Stimulated activated CD8-positive, alpha-beta memory T cell treated with anti-CD3 and anti-CD28 coated beads, Interleukin-4, amount 100 ng/mL, for 1 hour (primary cell): ENCODE data around the gene PMP22.
"Not testable (repeated sequence)": the region's sequence is repeated elsewhere in the genome, so short reads cannot be mapped to it uniquely, and the experiment has no call there.

Experiments used
- DNase-seq, 2 donors: peaks; one replicate each; pipeline ENCODE4 v3.0.0-alpha.2; 2020; ENCODE audit warnings: low read depth in 2 of 2, low spot score in 1 of 2

Gene PMP22

DNA sequence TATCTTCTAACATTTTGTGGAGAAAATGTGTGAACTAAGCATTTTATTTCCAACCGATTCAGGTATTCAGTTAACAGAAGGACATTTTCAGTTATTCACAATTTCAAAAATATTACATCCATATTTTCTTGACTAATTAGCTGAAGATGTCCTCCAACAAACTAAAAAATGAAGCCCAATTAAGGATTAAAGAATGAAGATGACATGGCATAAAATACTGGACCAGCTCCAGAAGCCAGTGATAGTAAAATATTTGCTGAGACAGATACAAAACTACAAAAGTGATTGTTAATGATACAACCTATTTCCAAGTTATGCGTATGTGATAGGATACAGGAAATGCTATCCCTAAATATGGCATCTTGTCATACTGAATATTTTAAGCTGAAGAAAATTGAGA lies 48.6 kb downstream of the PMP22 start:
- no peak for DNase-seq

DNA sequence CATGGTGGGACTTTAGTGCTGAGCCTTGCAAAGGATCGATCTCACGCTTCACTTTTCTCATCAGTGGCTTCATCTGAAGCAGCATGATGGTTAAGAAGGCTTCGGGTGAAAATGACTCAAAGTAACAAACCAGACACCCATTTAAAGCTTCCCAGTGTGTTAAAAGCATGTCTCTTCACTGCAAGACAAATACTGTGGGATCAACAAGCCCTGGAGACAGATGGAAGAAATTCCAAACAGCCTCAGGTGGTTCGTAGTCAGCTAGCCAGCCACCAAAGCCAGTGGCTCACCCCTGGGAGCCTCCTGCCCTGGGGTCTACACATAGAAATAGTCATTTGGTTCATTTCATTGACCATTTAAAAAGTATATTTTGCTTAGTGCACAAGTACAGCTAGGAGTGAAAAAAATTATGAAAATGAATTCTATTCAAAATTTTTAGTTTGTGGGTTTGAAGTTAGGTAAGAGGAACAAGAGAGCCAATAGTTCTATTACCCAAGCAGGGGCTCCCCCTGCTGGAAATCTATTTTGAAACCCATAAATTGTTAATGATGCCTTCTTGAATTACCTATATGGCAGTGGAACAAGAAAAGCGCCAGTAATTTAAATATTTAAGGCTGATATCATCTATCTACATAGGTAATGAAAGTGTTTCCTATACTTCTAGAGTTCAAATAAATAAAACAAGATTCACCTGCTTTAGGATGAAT lies 51.6 kb downstream of the PMP22 start:
- DNase-seq = no peak

DNA sequence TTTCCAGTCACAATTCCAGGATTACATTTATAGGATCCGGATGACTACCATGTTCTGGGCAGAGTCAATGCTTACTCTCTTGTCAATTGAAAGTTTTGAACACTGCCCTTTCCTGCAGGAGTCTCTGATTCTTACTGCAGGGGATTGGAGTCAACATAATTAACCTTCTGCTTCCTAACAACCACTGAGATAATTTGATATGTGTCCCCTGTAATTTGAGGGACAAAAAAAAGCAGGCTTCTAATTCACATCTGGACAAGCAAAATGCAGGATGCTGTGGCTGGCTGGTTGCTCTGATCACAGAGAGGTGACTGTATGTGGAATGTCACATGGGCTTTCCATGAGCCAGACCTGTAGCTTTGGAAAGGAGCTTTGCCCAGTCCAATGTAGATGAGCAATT lies 54.9 kb downstream of the PMP22 start:
- DNase-seq = no peak

DNA sequence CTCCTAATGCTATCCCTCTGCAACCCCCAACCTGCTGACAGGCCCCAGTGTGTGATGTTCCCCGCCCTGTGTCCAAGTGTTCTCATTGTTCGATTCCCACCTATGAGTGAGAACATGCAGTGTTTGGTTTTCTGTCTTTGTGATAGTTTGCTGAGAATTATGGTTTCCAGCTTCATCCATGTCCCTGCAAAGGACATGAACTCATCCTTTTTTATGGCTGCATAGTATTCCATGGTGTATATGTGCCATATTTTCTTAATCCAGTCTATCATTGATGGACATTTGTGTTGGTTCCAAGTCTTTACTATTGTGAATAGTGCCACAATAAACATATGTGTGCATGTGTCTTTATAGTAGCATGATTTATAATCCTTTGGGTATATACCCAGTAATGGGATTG lies 62.1 kb downstream of the PMP22 start:
- not testable (repeated sequence) for DNase-seq

DNA sequence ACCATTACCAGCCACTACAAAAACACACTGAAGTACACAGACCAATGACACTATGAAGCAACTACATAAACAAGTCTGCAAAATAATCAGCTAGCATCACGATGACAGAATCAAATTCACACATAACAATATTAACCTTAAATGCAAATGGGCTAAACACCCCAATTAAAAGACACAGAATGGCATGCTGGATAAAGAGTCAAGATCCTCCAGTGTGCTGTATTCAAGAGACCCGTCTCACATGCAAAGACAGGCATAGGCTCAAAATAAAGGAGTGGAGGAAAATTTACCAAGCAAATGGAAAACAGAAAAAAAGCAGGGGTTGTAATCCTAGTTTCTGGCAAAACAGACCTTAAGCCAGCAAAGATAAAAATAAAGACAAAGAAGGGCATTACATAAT lies 64.6 kb downstream of the PMP22 start:
- not testable (repeated sequence) for DNase-seq

DNA sequence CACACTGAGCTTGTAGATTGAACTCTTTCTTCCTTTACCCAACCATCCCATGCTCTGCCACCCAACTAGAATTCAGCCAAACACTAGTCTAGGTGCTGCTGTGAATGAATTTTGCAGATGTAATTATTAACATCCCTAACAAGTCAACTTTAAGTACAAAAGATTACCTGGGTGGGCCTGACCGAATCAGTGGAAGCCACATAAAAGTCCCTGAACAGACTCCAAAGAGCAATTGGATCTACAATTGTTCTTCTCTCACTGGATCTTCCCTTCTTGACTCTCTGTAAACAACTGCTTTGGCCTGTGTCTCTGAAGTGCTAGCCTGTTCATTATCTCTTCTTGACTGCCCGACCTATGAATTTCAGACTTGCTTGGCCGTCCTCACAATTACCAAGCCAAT lies 67.9 kb downstream of the PMP22 start:
- no peak for DNase-seq

DNA sequence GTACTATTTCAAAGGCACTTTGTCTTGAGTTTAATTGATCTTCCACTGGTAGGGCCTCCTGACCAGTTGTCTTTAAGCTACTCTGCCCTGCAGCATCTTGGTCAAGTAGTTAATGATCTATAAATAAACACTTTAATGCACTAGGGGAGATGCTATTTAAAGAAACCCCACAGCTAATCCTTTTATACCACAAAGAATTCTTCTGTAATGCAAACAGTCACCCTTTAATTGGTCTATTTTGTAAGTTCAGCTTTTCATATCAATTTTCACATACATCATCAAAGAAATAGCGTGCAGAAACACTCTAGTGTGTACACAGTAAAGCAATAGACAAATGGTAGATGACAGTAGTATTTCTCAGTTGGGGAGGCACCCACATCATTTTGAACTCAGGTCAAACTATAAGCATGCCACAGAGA lies 70.3 kb downstream of the PMP22 start:
- no peak for DNase-seq

DNA sequence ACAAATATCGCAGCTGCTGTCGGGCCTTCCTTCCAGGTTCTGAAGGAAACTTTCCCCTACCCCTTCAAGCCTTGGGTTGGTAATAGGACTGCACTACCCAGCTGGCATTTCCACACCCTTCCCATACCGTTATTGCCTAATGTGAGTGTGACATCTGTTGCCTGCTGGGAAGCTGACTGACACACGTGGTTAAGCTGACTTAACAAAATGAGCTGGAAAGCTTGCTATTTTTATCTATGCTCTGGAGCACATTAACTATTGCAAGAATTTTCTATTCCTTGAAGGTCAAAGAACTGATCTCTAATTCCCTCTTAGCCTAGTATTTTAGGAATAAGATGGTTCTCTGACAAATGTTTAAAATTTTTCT lies 79.5 kb downstream of the PMP22 start:
- DNase-seq = no peak

DNA sequence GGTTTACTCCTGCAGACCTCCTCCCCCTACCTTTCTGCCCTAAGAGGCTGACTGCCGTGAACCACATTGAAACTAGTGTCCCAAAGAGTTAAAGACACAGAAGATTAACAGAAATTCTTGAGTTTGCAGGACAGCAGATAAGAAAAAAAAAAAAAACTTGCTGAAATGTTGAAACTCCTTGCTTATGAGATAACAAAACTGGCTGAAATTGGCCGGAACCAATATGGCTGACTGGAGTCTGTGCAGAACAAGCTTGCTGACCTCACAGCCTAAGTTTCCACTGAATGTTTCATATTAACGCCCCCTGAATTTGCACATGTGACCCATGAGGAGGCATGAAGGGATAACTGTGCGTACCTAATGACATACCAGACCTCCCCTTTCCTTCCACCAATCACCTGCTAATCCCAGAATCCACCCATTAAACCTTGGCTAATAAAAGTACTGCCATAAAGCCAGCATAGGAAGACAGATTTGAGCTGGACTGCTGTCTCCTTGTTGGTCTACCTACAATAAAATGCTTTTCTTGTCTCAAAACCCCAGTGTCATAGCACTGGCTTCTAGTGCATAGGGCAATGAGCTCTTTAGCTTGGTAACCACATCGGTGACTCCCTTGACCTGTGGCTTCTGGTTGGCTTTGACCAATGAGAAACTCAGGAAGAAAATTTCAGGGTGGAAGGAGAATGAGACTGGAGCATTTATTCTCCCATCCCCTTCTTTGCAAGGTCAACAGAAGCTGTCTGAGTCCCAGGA lies 80.1 kb downstream of the PMP22 start:
- DNase-seq = no peak

DNA sequence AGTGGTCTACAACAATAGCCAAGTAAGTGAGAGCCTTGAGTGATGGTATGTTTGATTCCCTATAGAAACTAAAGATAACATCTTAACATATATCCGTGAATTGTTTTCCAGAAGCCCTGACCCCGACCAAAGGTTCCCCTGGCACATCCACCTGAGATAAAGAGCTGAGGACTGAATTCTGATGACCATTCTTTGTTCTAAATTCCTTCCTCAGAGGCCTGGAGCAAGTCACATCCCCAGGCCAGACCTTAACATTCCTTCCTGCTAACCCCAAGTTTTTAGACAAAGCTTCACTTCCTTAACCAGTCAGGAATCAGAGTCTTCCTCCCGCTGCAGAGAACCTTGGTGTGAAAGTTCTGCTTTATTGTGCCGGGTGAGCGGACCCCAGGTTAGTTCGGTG lies 83.3 kb downstream of the PMP22 start:
- DNase-seq = no peak

DNA sequence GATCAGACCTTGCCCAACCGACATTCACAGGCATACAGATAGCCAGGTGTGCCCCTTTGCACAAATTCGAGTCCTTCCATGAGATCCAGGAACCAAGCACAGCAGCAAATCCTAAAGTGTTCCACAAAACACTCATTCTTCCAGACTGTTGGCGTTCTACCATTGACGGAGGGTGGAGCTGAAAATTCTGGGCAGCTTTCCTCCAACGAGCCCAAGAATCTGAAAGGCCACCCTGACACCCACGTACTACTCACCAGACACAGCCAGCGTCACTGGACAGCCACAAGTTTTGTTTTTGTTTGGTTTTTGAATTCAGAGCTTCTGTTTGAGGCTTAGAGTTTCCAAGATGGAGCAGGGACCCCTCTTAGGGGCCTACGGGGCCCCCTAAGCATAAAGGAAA lies 83.8 kb downstream of the PMP22 start:
- no peak for DNase-seq

DNA sequence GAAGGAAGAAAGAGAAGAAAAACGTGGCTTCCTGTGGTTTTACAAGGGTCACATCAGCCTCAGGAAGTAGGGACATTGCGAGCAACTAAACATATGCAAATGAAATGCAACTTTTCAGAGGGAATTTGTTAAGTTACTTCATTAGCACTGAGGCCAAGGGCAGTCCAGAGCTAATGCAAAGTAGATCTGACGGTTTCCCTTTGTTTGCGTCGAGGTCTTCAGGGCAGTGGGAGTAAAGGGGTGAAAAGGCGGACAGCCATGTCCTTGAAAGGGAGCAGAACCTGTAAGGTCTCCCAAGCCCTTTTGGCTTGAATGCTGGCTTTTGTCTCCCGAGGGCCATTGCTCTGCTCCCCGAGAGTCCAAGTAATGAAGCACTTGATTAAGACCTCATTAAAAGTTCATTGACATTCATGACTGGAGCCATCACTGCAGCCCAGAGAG lies 85.0 kb downstream of the PMP22 start:
- DNase-seq = no peak
